Middle frontal gyrus (tissue), 1 donor: ENCODE results near the gene MYCBP2.
"Not testable (repeated sequence)": the region's sequence is repeated elsewhere in the genome, so short reads cannot be mapped to it uniquely, and the experiment has no call there.

Experiments
- DNase-seq: peaks from one replicate; pipeline ENCODE4 v3.0.0-alpha.2; 2015; ENCODE audit warnings: low spot score; ENCODE audit errors: extremely low spot score

The MYCBP2 gene, protein sequence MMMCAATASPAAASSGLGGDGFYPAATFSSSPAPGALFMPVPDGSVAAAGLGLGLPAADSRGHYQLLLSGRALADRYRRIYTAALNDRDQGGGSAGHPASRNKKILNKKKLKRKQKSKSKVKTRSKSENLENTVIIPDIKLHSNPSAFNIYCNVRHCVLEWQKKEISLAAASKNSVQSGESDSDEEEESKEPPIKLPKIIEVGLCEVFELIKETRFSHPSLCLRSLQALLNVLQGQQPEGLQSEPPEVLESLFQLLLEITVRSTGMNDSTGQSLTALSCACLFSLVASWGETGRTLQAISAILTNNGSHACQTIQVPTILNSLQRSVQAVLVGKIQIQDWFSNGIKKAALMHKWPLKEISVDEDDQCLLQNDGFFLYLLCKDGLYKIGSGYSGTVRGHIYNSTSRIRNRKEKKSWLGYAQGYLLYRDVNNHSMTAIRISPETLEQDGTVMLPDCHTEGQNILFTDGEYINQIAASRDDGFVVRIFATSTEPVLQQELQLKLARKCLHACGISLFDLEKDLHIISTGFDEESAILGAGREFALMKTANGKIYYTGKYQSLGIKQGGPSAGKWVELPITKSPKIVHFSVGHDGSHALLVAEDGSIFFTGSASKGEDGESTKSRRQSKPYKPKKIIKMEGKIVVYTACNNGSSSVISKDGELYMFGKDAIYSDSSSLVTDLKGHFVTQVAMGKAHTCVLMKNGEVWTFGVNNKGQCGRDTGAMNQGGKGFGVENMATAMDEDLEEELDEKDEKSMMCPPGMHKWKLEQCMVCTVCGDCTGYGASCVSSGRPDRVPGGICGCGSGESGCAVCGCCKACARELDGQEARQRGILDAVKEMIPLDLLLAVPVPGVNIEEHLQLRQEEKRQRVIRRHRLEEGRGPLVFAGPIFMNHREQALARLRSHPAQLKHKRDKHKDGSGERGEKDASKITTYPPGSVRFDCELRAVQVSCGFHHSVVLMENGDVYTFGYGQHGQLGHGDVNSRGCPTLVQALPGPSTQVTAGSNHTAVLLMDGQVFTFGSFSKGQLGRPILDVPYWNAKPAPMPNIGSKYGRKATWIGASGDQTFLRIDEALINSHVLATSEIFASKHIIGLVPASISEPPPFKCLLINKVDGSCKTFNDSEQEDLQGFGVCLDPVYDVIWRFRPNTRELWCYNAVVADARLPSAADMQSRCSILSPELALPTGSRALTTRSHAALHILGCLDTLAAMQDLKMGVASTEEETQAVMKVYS (N-terminal part only)

DNA sequence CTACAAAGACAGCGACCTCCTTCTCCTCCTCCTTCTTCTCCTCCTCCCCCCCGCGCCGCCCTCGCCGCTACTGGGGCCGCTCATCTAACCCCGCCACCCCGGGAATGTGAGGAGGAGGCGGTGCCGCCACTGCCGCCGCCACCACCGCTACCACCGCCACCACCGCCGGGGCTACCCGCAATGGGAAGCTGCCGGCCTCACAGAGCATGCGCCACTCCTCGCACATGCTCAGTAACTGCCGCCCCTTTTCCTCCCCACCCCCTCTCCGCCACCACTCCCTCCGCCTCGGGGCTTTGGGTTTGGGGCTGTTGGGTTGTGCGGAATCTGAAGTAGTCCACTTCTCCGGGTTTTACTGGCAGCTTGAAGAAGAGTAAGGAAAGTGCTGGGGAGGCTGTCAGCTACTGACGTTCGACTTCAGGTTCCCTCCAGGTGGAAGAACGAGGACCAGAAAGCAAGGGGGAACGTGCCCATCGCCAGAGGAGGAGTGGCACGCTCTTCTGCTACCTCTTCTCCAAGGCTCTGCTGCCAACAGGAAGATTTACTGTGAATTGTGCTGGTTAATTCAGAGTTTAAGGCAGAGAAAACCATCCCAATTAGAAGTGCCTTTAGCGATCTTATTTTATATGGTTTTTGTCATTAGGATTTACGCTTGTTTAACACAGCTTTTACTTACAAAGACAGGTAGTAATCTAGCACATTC is at the start of gene MYCBP2:
TSS of gene MYCBP2 (minus strand) at position 190 of the 700 bp plus-strand sequence. CDS start 319 bp downstream, outside the sequence.
- peak; percentile 95 for DNase-seq

DNA sequence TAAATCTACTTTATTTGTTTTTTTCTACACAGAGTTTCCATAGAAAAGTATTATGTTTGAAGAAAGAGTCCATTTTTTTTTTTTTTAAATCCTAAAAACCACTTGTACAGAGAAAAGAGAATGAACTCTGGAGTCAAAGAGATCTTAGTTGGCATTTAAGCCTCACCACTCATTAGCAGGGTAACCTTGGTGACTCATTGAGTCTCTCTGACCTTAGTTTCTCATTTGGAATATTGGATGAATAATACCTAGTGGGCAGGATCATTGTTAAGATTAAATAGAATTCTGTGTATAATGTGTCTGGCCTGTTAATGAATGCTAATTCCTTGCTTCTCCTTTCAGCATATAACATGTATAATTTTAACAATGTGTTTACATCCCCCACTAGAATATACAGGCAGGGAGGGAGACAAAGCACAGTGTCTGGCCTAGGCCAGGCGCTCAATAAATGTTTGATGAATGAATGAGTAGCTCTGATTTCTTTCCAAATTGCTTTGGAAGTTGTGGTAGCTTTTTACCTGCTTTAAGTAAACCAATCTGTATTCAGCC is 48.7 kb upstream of the MYCBP2 start:
- DNase-seq = no peak

DNA sequence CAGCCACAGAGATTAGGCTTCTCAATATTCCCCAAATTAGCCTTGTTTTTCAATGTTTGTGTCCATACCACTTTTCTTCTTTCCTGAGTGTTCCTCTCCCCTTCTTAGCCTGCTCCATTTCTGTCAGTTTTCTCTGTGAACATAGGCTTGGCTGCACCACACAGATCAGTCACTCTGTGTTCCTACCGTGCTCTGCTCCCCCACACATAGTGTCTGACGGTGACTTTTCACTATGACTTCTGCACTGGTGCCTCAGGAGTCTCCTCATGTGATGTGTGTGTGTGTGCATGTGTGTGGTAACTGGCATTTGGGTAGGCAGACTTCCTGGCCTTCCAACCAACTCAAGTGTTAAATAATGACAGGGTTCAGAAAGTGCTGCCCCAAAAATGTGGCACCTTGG is 47.9 kb upstream of the MYCBP2 start:
- DNase-seq = no peak

DNA sequence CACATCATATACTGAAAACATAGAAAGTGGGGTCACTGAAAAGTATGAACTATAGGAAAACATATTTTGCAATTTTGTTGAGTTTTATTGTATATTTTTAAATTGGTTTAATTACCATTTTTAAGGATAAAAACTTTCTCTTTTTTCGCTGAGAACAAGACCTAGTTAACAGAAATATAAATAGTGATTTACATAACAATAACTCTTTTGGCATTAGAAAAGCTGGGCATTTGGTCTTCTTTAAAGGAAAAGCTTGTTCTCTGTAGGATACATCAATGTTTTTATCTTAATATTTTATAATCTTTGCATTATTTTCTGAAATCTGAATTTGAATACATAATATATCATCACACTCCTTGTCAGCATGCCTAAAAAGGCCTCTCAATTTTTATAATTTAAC is 47.4 kb upstream of the MYCBP2 start:
- DNase-seq = no peak

DNA sequence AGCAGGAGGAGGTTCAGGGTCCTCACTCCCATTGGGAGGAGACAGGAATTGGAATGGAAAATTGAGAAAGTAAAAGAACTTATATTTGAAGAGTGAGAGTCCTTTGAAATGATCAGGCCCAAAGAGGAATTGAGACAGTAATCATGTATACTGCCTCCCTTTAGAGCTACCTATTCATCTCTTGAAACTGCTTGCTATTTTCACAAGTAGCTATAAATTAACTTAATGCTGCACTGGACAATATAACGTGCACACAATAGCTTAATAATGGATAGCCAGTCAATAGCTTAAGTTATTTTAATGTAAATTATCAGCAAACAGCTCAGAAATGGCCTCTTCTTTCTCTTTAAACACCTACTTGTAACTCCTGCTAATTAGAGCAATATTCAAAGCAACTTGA is 46.6 kb upstream of the MYCBP2 start:
- no peak for DNase-seq

DNA sequence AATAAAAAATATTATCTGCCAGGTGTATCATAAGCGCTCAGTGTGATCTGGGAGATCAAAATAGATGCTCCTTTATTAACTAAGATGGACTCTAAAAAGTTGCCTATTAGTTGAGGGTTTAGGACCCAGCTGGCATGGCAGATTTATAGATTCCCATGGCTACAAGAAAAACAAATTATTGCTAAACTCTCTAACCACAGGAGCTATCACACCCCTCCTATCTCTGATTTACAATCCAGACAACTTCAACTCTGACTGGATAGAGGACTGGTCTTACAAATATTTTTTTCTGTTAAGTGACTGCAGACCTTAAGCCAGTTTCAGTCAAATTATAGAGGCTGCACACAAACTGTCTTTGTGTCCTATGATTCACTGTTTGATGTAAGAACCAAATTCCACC is 45.4 kb upstream of the MYCBP2 start:
- DNase-seq = no peak

DNA sequence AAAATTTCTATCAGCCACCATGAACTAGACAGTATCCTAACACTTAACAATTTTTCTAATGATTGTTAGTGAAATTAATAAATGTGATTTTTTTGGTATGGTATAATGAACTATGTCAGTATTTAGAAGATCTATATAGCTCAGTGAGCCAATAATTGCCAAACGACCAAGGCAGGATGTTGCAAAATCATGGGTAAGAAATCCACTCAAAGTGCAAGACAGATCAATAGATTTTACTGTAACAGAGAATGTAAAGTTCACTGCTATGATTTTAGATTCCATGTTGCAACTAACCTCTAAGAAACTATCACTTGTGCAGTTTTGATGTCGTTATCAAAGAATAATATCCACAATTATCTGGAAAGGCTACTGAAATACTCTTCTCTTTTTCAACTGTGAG is 44.0 kb upstream of the MYCBP2 start:
- DNase-seq = no peak

DNA sequence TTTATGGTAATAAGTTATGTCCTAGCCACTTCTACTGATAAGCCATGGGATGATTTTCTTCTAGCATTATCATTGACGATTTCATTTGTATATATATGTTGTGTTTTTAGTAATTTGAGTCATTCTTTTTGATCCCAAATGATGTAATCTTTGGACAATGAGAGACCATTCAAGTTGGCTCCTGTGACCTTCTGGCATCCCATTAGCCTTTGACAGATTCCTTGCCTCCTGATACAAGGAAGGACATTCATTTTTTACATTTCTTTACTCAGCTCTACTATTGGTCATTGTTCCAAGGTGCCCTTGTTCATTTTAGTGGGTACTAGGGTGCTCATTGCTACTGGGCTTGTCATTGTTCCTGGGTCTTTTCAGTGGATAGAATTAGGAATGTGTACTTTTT is 35.3 kb upstream of the MYCBP2 start:
- DNase-seq = no peak

DNA sequence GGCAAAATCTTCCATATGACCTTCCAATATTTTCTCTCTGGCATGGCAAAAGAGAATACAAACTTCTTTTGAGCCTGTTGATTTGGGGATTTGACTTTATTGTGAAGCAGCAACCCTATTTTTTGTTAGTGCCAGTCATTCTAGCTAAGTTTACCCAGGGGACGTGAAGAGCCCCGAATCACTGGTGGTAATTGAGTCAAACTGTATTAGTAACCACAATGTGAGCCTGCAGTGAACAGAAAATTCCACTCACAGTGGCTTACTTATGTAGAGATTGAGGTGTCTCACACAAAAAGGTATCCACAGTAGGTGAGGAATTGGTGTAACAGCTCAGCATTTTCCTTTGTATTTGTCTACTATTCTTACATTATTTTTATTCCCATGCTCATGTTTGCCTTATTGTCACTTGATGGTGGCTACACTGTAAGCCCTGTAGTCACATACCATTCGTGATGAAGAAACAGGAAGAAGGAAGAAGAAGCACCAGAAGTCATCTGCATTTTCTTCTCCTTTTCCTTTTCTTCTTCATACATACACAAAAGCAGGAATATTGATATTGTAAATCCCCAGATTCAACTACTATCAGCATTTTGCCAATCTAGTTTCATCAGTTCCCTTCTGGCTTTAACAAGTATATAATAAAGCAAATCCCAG is 33.3 kb upstream of the MYCBP2 start:
- no peak for DNase-seq

DNA sequence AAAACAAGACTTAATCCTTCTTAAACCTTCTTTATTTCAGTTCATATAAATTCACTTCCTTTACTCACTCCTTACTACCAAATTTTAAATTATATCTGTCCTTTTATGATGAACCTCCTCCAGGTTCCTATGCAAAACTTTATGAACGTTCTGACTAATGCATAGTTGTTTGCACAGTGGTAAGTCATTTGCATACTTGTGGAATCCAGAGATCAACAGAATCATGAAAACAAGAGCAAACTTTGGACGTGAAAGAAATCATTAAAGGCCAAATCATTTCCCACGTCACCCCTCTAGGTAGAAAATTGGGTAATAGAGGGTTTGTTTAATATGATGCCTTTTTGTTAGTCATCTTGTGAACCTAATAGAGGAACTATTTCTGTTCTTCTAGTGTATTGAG is 32.3 kb upstream of the MYCBP2 start:
- DNase-seq = no peak

DNA sequence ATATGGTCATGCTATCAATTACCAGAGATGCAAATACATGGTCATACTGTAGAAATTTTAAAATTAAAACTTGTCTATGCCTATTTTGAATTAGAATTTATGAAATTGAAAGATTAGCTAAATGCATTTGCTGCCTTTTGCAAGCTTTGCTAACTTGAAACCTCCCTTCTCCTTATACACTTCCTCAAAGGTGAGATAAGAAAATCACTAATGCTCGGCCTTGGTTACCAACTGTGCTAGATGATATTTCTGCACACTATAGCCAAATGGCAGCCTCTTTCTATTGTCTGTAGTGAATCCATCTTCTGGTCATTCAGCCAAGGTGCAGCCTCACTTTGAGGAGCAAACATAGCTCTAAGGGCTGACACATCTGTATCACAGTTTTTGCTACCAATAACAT is 31.1 kb upstream of the MYCBP2 start:
- DNase-seq = no peak

DNA sequence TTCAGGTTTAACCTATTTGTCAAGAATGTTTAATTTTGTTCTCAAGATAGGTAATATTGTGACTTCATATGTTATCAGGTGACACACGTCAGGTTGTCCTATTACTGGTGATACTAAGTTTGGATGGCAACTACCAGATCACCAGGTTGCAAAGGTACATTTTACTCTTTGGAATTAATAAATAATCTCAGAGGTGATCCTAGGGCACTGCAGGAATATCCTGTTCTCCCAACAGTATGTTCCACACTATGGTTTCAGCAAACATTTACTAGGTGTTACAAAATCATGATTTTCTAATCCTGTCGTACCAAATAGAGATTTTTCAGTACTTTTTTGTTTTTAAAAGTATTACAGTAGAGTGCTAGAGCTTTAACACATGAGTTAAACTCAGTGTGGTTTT is 29.3 kb upstream of the MYCBP2 start:
- no peak for DNase-seq

DNA sequence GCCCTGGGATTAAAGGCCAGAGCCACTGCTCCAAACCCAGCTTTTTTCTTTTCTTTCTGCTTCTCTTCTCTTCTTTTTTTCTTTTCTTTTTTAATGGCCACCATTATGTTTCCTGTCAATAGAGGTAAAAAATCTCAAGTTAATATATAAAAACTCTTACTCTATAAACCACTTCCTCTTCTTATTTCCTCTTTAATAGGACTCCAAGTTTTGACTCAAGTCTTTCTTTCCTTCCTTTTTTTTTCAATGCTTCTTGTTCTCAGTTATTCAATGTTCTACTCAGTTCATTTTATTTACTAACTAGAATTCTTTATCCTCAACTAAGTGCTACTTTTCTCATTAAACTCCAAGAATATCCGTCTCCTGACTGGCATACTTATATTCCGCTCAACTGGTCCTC is 27.1 kb upstream of the MYCBP2 start:
- DNase-seq = no peak

DNA sequence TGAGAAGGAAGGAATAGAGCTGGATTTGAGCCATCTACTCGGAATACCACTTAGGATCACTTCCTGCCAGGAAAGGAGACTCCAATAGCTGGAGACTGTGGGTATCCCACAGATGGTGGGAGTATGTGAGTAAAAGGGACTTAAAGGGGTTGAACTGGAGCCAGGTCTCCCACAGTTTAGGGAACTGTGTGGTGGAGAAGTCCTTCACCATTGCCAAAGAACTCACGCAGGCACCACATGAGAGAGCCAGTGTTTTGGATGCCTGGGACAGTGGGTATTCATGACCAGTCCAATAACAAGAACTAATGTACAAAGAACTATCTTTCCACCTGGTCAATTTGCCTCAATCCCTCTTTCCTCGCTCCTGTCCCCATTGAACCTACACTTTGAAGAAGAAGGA is 24.4 kb upstream of the MYCBP2 start:
- DNase-seq = no peak

DNA sequence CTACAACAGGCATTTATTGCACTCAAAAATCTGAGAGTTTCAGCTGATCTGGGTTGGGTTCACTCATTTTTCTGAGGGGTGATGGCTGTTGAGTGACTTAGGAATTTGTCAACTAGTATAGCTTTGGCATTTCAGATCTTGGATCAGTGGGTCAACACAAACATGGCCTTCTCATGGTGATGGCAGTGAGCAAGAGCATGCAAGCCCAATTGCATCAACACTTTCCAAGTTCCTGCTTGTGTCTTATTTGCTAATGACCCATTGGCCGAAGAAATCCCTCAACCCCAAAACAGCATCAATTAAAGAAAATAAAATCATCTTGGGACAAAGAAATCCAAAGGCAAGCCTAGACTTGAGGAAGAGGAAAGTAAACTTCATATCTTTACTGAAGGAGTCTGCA is 23.9 kb upstream of the MYCBP2 start:
- DNase-seq = no peak

DNA sequence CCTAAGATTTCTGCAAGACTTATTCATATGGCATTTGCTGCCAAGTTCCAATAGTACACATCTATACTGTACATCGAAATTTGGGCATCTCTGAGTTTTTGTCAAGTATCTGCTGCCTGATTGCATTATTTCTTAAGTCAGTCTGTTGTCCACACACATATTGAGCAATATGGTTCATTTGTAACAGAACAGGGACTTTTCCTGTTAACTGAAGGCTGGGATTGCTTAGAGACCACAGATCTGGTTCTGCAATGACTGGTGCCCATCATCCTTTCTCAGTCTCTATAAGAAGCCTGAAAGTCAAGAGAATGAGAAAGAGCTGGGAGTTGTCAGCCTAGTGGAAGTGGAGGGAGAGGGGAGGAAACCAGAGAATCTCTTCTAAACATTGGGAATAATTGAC is 22.5 kb upstream of the MYCBP2 start:
- no peak for DNase-seq

DNA sequence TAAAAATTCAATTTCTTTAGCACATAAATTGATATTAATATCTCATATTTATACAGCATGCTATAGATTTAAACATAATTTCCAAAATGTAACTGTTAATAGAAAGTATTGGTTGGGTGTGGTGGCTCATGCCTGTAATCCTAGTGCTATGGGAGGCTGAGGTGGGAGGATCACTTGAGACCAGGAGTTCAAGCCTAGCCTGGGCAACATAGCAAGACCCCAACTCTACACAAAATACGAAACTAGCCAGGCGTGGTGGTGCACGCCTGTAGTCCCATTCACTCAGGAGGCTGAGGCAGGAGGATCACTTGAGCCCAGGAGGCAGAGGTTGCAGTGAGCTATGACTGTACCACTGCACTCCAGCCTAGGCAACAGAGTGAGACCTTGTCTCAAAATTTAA is 20.5 kb upstream of the MYCBP2 start:
- DNase-seq = not testable (repeated sequence)

DNA sequence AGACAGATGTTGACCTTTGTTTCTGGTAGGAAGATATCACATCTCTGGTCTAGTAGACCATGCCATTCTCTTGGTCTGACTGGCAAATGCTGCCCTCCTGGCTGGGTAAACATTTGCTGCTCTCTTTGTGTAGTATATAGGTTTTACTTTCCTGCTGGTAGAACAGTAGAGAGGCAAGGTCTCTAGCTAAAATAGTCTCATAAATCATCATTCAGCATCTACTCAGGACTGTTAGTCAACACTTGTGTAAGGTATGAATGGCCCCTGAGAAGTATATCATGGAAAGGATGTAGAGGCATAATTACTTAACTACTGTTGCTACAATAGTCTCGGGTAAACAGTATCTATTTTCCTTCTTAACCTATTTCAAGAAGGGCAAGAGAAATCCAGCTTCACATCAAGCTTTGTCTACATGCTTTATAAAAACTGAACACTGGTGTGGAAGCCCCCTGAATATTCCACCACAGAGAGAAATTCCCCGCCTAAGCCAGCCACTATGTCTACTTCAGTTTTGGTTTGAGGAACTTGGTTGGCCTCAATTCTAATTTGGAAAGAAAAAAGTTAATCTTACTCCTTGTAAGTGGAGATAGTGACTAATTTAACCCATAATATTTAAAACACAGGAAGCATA is 18.4 kb upstream of the MYCBP2 start:
- DNase-seq = no peak

DNA sequence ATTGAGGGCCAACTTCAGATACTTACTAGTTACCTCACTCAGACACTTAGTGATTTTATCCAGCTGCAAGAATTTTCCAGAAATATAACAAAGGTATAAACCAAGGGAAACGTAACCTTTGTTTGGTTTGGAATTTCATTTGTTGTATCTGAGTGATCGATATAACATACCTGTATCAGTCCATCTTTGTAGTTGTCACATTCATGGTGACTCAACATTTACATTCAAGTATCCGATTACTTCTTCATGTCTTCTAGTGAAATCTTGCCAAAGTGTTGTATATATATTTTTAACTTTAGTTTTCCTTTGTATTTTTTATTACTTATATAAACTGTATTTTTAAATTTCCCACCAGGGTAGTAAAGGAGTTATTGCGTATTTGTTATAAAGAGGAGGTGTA is 16.9 kb upstream of the MYCBP2 start:
- no peak for DNase-seq

DNA sequence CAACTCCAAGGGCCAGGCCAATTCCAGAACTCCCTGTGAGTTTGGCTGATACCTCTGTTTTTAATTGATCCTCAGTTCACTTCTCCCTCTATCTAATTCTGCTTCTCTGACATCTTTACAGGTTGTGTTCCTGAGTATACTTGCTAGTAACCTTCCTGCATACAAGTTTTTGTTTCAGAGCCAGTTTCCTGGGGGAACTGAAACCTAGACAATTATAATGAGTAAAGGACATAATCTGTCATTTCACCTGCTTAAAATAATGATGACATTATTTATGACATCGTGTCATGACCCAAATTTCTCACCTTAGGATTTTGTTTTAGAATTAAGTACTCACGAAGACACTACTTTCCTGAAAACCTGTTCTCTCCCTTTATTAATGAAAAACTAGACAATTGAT is 12.5 kb upstream of the MYCBP2 start:
- DNase-seq = no peak
